CD4-positive, alpha-beta T cell (primary cell): ENCODE data around the gene COL13A1. TPM values are rescaled to one million over a fixed set of nuclear protein-coding genes. Genes with fewer than 3 reads are reported as not detected.

Experiments
- ATAC-seq: fragments of 200-7000 bp; cut with Tn5 transposase; one replicate; pipeline ENCODE4 v1.10.0; 2022; ENCODE audit warnings: mild to moderate bottlenecking; ENCODE audit not compliant: poor library complexity
- CTCF ChIA-PET: fragments of 350-600 bp; sonication (Branson Sonifier 250); formaldehyde crosslinking; loops from one replicate; lab custom pipeline; 2021; ENCODE audit warnings: antibody characterized with exemption, inconsistent platforms; lab: Charles Lee
- POLR2A ChIA-PET: fragments of 350-600 bp; sonication (Branson Sonifier 250); formaldehyde crosslinking; loops from one replicate; lab custom pipeline; 2021; ENCODE audit warnings: antibody characterized with exemption, inconsistent platforms; lab: Charles Lee
- DNase-seq, 14 experiments: peaks; one replicate each; pipeline ENCODE4 v3.0.0-alpha.2; 2013 to 2020; ENCODE audit warnings: mixed read lengths in 2 of 14
- H3K27ac ChIP-seq, 2 donors: one replicate each; pipeline versions ENCODE4 v1.5.1 to v1.7.0; 2013; ENCODE audit warnings: low read length in 2 of 2, low read depth in 1 of 2, mild to moderate bottlenecking in 1 of 2
- H3K27me3 ChIP-seq, 2 experiments: 1 replicate in 1 of 2; 2 replicates in 1 of 2; pipeline versions ENCODE4 v1.6.1 to v1.7.0; 2013; ENCODE audit warnings: low read length in 2 of 2, control low read depth in 1 of 2, mild to moderate bottlenecking in 1 of 2, moderate library complexity in 1 of 2; ENCODE audit not compliant: insufficient read depth in 2 of 2, control insufficient read depth in 1 of 2
- H3K36me3 ChIP-seq: one replicate; pipeline ENCODE4 v1.6.1; 2013; ENCODE audit warnings: low read length, control low read depth; ENCODE audit not compliant: insufficient read depth
- H3K4me1 ChIP-seq: one replicate; pipeline ENCODE4 v1.6.1; 2013; ENCODE audit warnings: low read length, control low read depth; ENCODE audit not compliant: insufficient read depth
- H3K4me3 ChIP-seq: one replicate; pipeline ENCODE4 v1.5.1; 2013; ENCODE audit warnings: mild to moderate bottlenecking, low read length, moderate library complexity
- H3K9me3 ChIP-seq, 2 experiments: 1 replicate in 1 of 2; 2 replicates in 1 of 2; pipeline versions ENCODE4 v1.6.1 to v1.7.0; 2013; ENCODE audit warnings: low read length in 2 of 2, mild to moderate bottlenecking in 2 of 2, control low read depth in 1 of 2, moderate library complexity in 1 of 2; ENCODE audit not compliant: control insufficient read depth in 1 of 2, insufficient read depth in 1 of 2
- H3K27ac Mint-ChIP-seq: one replicate; pipeline ENCODE4 v1.8.0; 2020; ENCODE audit warnings: mixed read lengths
- H3K27me3 Mint-ChIP-seq: one replicate; pipeline ENCODE4 v1.8.0; 2021; ENCODE audit warnings: mixed read lengths
- H3K36me3 Mint-ChIP-seq: one replicate; pipeline ENCODE4 v1.8.0; 2021; ENCODE audit warnings: low read depth, mixed read lengths
- H3K4me1 Mint-ChIP-seq: one replicate; pipeline ENCODE4 v1.8.0; 2021; ENCODE audit warnings: low read depth, mixed read lengths
- H3K4me3 Mint-ChIP-seq: one replicate; pipeline ENCODE4 v1.8.0; 2020; ENCODE audit warnings: mild to moderate bottlenecking, mixed read lengths
- H3K9me3 Mint-ChIP-seq: one replicate; pipeline ENCODE4 v1.8.0; 2020; ENCODE audit warnings: mixed read lengths
- intact Hi-C, 2 experiments: fragments of 100-400 bp; cut with DNase I in 1 of 2; cut with micrococcal nuclease in 1 of 2; formaldehyde crosslinking; loops; one replicate each; pipeline versions ENCODE4 v1.15.1 to v1.9.0; 2023 to 2025; cut with DNase I, micrococcal nuclease
- total RNA-seq, 174 experiments: library from RNA in 2 of 174; stranded (reverse) in 2 of 174; gene quantifications; one replicate each; pipeline ENCODE4 v1.2.3 and lab custom pipeline; 2021 to 2026
- TF ChIP-seq, protein P1 (sequence below): fragments of 200-600 bp; IDR thresholded peaks from one replicate; pipeline ENCODE4 v1.8.0; 2022; ENCODE audit warnings: antibody characterized with exemption, mild to moderate bottlenecking

COL13A1 gene
- total RNA-seq, 2 experiments from 2014 or later = not detected

DNA sequence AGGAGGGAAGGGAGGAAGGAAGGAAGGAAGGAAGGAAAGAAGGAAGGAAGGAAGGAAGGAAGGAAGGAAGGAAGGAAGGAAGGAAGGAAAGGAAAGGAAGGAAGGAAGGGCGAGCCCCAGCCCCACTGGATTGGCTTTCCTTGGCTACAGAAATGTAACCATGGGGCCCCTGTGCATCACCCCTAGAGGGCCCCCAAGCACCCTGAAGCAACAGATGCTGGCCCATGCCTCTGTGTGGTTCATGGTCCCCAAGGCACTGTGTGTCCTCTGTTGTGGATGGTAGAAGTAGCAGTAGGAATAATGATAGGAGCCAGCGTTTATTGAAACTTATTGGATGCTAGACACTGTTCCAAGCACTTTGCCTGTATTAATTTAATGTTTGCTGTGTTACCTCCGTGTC lies 134.4 kb downstream of the COL13A1 start:
- Mint-ChIP-seq H3K9me3 (no peaks in the 10 kb centered on the region), H3K27ac (no peak overlapping the region), H3K27me3 (peaks cover 4% of the 10 kb centered on the region), H3K4me3 (no peak overlapping the region), H3K4me1 (no peaks in the 10 kb centered on the region), H3K36me3 (no peaks in the 10 kb centered on the region)
- CTCF ChIA-PET = no interaction called here
- DNase-seq (no peak), ATAC-seq (no peak)
- Histone ChIP-seq H3K27me3 (peaks cover 0 to 9% of the 10 kb centered on the region in 2 experiments), H3K36me3 (no peaks in the 10 kb centered on the region), H3K4me3 (no peak overlapping the region), H3K9me3 (peaks cover 0 to 8% of the 10 kb centered on the region in 2 experiments), H3K4me1 (no peaks in the 10 kb centered on the region), H3K27ac (no peak overlapping the region)
- intact Hi-C loops = no loop called here
- POLR2A ChIA-PET = no interaction called here
- TF ChIP-seq, protein P1, sequence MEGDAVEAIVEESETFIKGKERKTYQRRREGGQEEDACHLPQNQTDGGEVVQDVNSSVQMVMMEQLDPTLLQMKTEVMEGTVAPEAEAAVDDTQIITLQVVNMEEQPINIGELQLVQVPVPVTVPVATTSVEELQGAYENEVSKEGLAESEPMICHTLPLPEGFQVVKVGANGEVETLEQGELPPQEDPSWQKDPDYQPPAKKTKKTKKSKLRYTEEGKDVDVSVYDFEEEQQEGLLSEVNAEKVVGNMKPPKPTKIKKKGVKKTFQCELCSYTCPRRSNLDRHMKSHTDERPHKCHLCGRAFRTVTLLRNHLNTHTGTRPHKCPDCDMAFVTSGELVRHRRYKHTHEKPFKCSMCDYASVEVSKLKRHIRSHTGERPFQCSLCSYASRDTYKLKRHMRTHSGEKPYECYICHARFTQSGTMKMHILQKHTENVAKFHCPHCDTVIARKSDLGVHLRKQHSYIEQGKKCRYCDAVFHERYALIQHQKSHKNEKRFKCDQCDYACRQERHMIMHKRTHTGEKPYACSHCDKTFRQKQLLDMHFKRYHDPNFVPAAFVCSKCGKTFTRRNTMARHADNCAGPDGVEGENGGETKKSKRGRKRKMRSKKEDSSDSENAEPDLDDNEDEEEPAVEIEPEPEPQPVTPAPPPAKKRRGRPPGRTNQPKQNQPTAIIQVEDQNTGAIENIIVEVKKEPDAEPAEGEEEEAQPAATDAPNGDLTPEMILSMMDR = no peak

DNA sequence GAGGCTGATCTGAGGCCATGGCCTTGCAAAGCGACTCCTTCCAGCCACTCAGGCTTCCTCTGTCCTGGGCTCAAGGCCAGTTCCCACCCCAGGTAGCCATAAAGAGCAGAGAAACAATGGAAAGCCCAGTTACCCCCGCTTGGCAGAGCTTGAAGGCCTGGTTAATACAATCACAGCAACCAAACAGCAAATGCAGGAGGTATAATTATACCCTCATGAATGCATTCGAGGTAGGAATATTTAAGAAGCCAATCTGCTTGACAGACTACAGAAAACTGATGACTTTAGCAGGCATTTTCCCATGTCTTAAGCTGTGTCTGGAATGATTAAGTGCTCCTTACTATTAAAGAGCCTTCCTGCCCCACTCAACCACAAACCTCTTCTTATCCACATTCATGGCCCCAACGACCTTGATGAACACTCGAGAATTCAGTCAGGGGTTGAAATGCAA lies 136.9 kb downstream of the COL13A1 start:
- H3K27me3 Mint-ChIP-seq = no peaks in the 10 kb centered on the region
- Histone ChIP-seq H3K36me3 (no peaks in the 10 kb centered on the region), H3K4me3 (no peak overlapping the region), H3K27ac (no peak overlapping the region), H3K27me3 (no peaks in the 10 kb centered on the region), H3K9me3 (peaks cover 0 to 16% of the 10 kb centered on the region in 2 experiments), H3K4me1 (no peaks in the 10 kb centered on the region)
- H3K9me3 Mint-ChIP-seq = no peaks in the 10 kb centered on the region
- H3K4me1 Mint-ChIP-seq = no peaks in the 10 kb centered on the region
- intact Hi-C loops = no loop called here
- H3K4me3 Mint-ChIP-seq = no peak overlapping the region
- no peak overlapping the region for H3K27ac Mint-ChIP-seq
- ChIA-PET CTCF (no interaction called here), POLR2A (no interaction called here)
- TF ChIP-seq, protein P1 = no peak
- DNase-seq (no peak), ATAC-seq (no peak)
- H3K36me3 Mint-ChIP-seq = no peaks in the 10 kb centered on the region

DNA sequence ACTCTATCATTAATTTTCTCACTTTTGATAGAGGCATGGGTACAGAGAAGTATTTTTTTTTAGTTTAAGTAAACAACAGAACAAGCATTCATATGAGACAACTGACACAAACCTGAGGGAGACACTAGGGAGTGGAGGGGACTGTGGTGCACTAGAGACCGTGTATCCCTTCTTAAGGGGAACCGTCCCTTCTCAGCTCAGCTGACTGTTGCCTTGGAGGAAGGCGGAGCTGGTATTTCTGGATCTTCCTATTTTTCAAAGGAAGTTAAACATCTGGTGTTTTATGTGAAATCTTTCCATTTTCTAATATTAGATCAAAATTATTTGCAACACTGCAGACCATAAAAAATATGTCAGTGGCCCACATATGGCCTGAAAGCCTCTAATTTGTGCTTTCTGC lies 137.4 kb downstream of the COL13A1 start:
- Histone ChIP-seq H3K36me3 (no peaks in the 10 kb centered on the region), H3K27me3 (no peaks in the 10 kb centered on the region), H3K9me3 (peaks cover 0 to 16% of the 10 kb centered on the region in 2 experiments), H3K27ac (no peak overlapping the region), H3K4me1 (no peaks in the 10 kb centered on the region), H3K4me3 (no peak overlapping the region)
- ChIA-PET POLR2A (no interaction called here), CTCF (no interaction called here)
- no peaks in the 10 kb centered on the region for H3K4me1 Mint-ChIP-seq
- H3K36me3 Mint-ChIP-seq = no peaks in the 10 kb centered on the region
- TF ChIP-seq, protein P1 = no peak
- H3K27ac Mint-ChIP-seq = no peak overlapping the region
- DNase-seq = no peak
- H3K27me3 Mint-ChIP-seq = no peaks in the 10 kb centered on the region
- intact Hi-C loops = no loop called here
- ATAC-seq = no peak
- H3K4me3 Mint-ChIP-seq = no peak overlapping the region
- no peaks in the 10 kb centered on the region for H3K9me3 Mint-ChIP-seq
